Sigmoid colon (tissue), 4 donors: ENCODE data around the gene TSPAN11.

Source experiments
- CTCF ChIP-seq, 4 experiments: fragments of 450-650 bp in 3 of 4; fragments of 200-600 bp in 1 of 4; IDR thresholded peaks; one replicate each; pipeline ENCODE4 v1.5.1; 2016 to 2019; ENCODE audit warnings: antibody characterized with exemption in 4 of 4, mild to moderate bottlenecking in 3 of 4, moderate library complexity in 2 of 4
- POLR2AphosphoS5 ChIP-seq, 4 donors: sonication (generic); formaldehyde crosslinking; IDR thresholded peaks; one replicate each; pipeline ENCODE4 v1.6.1; 2017; ENCODE audit warnings: antibody characterized with exemption in 4 of 4

- TF ChIP-seq POLR2AphosphoS5 (IDR thresholded peaks at IDR 0.05) = no peak
- TF ChIP-seq CTCF (IDR thresholded peaks at IDR 0.05) = no peak
These were observed 74.2 kb downstream of the TSPAN11 start for GRCh38 chr12:31000751-31001150.
